IPS-18a (cell line): Measurements from ENCODE around the gene LAMTOR5.

Experiments
- H3K27ac ChIP-seq: one replicate; pipeline ENCODE4 v1.5.1; 2013; ENCODE audit warnings: low read length
- H3K27me3 ChIP-seq: one replicate; pipeline ENCODE4 v1.6.1; 2013; ENCODE audit warnings: mild to moderate bottlenecking, low read length; ENCODE audit not compliant: control insufficient read depth, insufficient read depth
- H3K36me3 ChIP-seq: one replicate; pipeline ENCODE4 v1.6.1; 2013; ENCODE audit warnings: low read depth, low read length; ENCODE audit not compliant: control insufficient read depth
- H3K4me1 ChIP-seq: one replicate; pipeline ENCODE4 v1.6.1; 2013; ENCODE audit warnings: low read depth, low read length; ENCODE audit not compliant: control insufficient read depth
- H3K4me3 ChIP-seq: one replicate; pipeline ENCODE4 v1.5.1; 2013; ENCODE audit warnings: low read length
- H3K9ac ChIP-seq: one replicate; pipeline ENCODE4 v1.6.1; 2013; ENCODE audit warnings: mild to moderate bottlenecking, low read length, moderate library complexity
- H3K9me3 ChIP-seq: one replicate; pipeline ENCODE4 v1.6.1; 2013; ENCODE audit warnings: low read depth, low read length; ENCODE audit not compliant: control insufficient read depth

Gene LAMTOR5

GRCh38 chr1:110407260-110408210 lies at the start of gene LAMTOR5:
Gene LAMTOR5, minus strand, starts transcription at chr1:110407694. Its CDS starts 74 bp downstream, at chr1:110407620.
- no peaks in the 10 kb centered on the region for H3K9me3 ChIP-seq
- peaks cover 26% of the 10 kb centered on the region for H3K36me3 ChIP-seq
- peak within 1 kb of the TSS; percentile 65 for H3K27ac ChIP-seq
- peak within 1 kb of the TSS; percentile 91 for H3K9ac ChIP-seq
- no peaks in the 10 kb centered on the region for H3K4me1 ChIP-seq
- H3K27me3 ChIP-seq: peaks cover 4% of the 10 kb centered on the region
- peak within 1 kb of the TSS; percentile 99 for H3K4me3 ChIP-seq

DNA sequence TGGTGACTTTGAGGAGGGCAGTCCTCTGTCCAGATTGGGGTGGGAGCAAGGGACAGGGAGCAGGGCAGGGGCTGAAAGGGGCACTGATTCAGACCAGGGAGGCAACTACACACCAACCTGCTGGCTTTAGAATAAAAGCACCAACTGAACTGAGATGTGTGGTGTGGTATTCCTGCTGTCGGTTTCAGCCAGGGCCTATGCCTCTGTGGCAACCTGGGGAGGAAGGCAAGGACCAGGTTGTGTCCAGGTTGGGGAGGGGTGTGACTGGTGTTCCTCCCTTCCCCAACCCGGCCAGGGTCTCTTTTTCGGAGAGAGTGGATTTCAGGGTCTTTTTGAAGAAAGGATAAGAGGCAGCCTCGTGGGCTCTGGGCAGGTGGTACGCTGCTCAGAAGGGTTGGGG lies 49.7 kb upstream of the LAMTOR5 start:
- H3K27ac ChIP-seq: no peak overlapping the region
- no peak overlapping the region for H3K9ac ChIP-seq
- H3K9me3 ChIP-seq: no peaks in the 10 kb centered on the region
- no peaks in the 10 kb centered on the region for H3K36me3 ChIP-seq
- no peak overlapping the region for H3K4me3 ChIP-seq
- no peaks in the 10 kb centered on the region for H3K27me3 ChIP-seq
- peaks cover 4% of the 10 kb centered on the region for H3K4me1 ChIP-seq

DNA sequence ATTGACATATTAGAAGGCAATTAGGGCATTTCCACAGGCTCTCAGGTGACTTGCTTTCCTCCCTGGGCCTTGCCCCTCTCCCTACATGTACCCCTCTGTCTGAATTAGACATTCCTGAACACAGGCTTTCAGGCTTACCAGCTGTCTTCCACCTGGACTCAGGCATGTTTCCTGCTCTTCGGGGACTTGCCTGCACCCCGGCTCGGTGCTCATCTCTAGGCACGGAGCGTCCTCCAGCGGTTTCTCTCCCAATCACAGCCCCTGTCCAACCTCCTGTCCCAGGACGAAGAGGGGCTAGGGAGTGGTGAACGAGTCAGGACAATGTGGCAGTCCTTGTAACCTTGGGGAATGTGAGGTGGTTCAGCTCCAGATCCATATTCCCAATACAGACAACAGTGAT lies 47.7 kb upstream of the LAMTOR5 start:
- no peak overlapping the region for H3K27ac ChIP-seq
- peaks cover 5% of the 10 kb centered on the region for H3K4me1 ChIP-seq
- H3K36me3 ChIP-seq: no peaks in the 10 kb centered on the region
- H3K9ac ChIP-seq: no peak overlapping the region
- H3K4me3 ChIP-seq: no peak overlapping the region
- H3K9me3 ChIP-seq: no peaks in the 10 kb centered on the region
- no peaks in the 10 kb centered on the region for H3K27me3 ChIP-seq

DNA sequence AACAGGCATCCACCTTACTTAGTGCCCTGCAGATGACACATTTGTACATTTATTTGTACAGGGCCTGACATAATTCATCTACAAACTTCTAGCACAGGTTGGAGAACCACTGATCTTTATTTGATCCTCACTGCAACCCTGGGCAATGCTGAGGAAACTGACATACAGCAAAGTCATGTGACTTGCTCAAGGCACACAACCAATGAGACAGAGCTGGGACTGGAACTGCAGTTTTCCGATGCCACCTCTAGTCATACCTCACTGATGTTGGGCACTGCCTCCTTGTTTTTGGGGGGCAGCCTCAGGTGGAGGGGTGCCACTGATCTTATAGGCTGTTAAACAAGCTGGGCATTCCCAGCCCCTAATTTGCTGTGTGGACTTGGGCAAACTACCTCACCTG lies 46.8 kb upstream of the LAMTOR5 start:
- Histone ChIP-seq H3K36me3 (no peaks in the 10 kb centered on the region), H3K9ac (no peak overlapping the region), H3K27ac (no peak overlapping the region), H3K9me3 (no peaks in the 10 kb centered on the region), H3K4me3 (no peak overlapping the region), H3K27me3 (no peaks in the 10 kb centered on the region), H3K4me1 (peaks cover 9% of the 10 kb centered on the region)

GRCh38 chr1:110453829-110454228 lies 46.3 kb upstream of the LAMTOR5 start:
- Histone ChIP-seq H3K4me1 (peaks cover 9% of the 10 kb centered on the region), H3K9me3 (no peaks in the 10 kb centered on the region), H3K27ac (no peak overlapping the region), H3K9ac (no peak overlapping the region), H3K27me3 (no peaks in the 10 kb centered on the region), H3K36me3 (no peaks in the 10 kb centered on the region), H3K4me3 (no peak overlapping the region)

GRCh38 chr1:110452330-110452729 lies 44.8 kb upstream of the LAMTOR5 start:
- H3K27me3 ChIP-seq: no peaks in the 10 kb centered on the region
- no peaks in the 10 kb centered on the region for H3K9me3 ChIP-seq
- H3K4me3 ChIP-seq: no peak overlapping the region
- peaks cover 9% of the 10 kb centered on the region for H3K4me1 ChIP-seq
- no peak overlapping the region for H3K27ac ChIP-seq
- H3K36me3 ChIP-seq: no peaks in the 10 kb centered on the region
- no peak overlapping the region for H3K9ac ChIP-seq

- H3K4me3 ChIP-seq: no peak within 1 kb of the TSS
- no peak within 1 kb of the TSS for H3K27ac ChIP-seq
- no peaks in the 10 kb centered on the region for H3K9me3 ChIP-seq
- no peak within 1 kb of the TSS for H3K9ac ChIP-seq
- no peaks in the 10 kb centered on the region for H3K27me3 ChIP-seq
- peaks cover 9% of the 10 kb centered on the region for H3K4me1 ChIP-seq
- H3K36me3 ChIP-seq: no peaks in the 10 kb centered on the region
Observed at GRCh38 chr1:110450929-110451328, 43.4 kb upstream of the LAMTOR5 start, which contains the start of gene PROK1. Gene PROK1, plus strand, starts transcription at chr1:110451149. Its CDS starts 68 bp downstream, at chr1:110451217.

DNA sequence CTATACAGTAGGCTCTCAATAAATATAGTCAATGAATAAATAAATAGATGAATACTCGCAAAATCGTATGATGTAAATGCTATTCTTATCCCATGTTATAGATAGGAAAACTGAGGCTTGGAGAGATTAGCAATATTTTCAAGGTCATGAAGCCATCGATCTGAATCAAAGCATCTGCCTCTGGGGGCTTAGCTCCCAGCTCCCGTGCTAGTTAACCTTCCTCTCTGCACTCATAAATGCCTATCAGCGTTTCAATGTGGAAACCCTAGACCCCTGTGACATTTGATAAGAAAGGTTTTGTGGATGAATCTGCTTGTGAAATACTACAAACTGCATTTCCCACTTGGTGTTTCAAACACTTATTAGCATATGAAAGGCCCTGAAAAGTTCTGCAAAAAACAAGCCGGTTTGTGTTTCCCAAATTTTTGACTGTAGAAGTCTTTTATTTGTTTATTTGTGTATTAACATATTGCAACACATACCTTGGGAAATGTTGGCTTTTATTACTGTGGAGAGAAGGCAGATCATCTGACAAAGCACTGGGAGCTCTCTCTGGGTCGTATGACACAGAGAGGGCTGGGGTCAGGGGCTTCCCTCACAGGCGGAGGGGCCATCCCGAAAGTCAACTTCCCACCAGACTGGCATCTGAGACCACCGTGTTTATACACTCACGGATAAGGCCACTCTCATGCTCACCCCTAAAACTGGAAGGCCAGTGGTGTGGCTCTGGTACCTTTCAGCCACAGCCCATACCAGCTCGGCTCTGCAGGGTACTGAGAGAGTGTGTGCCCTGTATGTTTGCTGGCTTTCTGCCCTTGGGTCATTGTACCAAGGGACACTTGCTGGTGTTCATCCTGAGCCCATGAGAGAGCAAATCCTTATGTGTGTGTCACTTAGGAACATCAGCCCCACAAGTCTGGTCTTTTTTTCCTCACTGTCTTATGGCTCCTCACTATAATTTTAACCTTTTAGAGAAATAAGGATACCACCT lies 42.5 kb upstream of the LAMTOR5 start:
- Histone ChIP-seq H3K27me3 (no peaks in the 10 kb centered on the region), H3K9me3 (no peaks in the 10 kb centered on the region), H3K9ac (no peak overlapping the region), H3K27ac (no peak overlapping the region), H3K4me3 (no peak overlapping the region), H3K36me3 (no peaks in the 10 kb centered on the region), H3K4me1 (peaks cover 7% of the 10 kb centered on the region)

GRCh38 chr1:110444561-110444960 lies 37.1 kb upstream of the LAMTOR5 start:
- H3K27me3 ChIP-seq: no peaks in the 10 kb centered on the region
- no peaks in the 10 kb centered on the region for H3K9me3 ChIP-seq
- H3K4me1 ChIP-seq: no peaks in the 10 kb centered on the region
- no peak overlapping the region for H3K27ac ChIP-seq
- no peaks in the 10 kb centered on the region for H3K36me3 ChIP-seq
- H3K4me3 ChIP-seq: no peak overlapping the region
- H3K9ac ChIP-seq: no peak overlapping the region

DNA sequence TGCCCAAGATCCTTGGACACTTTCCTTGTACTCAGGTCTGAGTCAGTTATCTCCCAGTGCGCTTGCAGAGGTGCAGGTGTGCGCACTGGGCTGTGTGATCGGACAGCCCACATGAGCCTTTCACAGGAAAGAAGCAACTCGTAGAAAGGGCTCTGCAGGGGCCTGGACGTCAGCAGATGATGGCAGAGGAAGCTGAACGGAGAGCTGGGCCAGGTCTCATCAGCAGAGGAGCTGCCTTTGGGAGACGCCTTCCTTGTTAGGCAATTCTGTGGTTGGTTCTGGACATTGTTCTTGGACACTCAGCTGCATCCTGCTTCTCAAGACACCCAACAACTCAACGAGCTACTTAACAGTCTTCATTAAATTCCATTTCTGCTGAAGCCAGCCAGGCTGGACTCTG lies 36.0 kb upstream of the LAMTOR5 start:
- no peaks in the 10 kb centered on the region for H3K36me3 ChIP-seq
- H3K4me1 ChIP-seq: no peaks in the 10 kb centered on the region
- no peaks in the 10 kb centered on the region for H3K27me3 ChIP-seq
- no peak overlapping the region for H3K9ac ChIP-seq
- no peak overlapping the region for H3K4me3 ChIP-seq
- H3K27ac ChIP-seq: no peak overlapping the region
- H3K9me3 ChIP-seq: no peaks in the 10 kb centered on the region

DNA sequence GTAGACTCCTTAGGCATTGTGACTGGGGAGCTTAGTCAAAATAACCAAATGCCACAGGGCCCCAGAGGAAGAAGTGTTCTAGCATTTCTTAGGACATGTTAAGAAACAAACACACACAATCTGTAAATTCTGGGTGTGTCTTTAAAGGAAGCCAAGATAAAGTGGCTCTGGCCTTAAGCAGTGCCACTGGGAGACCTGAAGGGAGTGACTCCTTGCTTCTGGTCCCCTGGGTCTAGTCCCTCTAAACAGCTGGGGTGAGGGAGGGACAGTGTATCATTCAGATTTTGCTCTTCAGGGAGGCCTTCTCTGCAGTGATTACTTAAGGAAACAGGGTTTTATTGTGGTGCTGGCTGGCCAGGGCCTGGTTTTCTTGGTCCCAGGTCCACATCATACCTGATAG lies 34.4 kb upstream of the LAMTOR5 start:
- Histone ChIP-seq H3K9me3 (no peaks in the 10 kb centered on the region), H3K4me1 (no peaks in the 10 kb centered on the region), H3K27me3 (no peaks in the 10 kb centered on the region), H3K36me3 (no peaks in the 10 kb centered on the region), H3K4me3 (no peak overlapping the region), H3K9ac (no peak overlapping the region), H3K27ac (no peak overlapping the region)
